NCI-H524 treated with DMSO at 0.1 percent for 48 hours (cell line): ENCODE results near the gene HOXC13.

Experiments
- DNase-seq: peaks from one replicate; lab custom pipeline; 2025; lab: John Stamatoyannopoulos, UW

HOXC13 gene

GRCh38 chr12:53955036-53955775 is 16.6 kb downstream of the HOXC13 start:
- DNase-seq = no peak

- no peak for DNase-seq
These were observed 17.2 kb downstream of the HOXC13 start for GRCh38 chr12:53955776-53956250.

DNA sequence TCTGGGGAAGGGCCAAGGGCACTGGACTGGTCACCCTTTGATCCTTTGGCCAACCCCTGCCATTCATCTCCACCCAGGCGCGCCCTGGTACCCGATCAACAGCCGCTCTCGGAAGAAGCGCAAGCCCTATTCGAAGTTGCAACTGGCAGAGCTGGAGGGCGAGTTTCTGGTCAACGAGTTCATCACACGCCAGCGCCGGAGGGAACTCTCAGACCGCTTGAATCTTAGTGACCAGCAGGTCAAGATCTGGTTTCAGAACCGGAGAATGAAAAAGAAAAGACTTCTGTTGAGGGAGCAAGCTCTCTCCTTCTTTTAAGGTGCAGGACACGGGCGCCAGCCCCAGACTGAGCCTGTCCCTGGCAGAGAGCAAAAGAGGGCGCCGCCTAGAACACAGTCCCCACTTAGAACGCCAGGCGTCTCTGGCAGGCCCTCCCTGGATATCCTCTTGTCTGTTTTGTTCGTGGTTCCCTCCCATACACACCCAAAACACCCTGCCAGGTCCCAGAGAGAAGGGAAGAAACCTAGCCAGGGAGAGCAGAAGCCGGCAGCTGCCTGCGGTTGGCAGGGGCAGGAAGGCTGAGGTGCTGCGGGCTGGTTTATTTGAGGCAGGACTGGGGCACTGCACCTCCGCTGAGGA is 17.7 kb downstream of the HOXC13 start:
- no peak for DNase-seq

DNA sequence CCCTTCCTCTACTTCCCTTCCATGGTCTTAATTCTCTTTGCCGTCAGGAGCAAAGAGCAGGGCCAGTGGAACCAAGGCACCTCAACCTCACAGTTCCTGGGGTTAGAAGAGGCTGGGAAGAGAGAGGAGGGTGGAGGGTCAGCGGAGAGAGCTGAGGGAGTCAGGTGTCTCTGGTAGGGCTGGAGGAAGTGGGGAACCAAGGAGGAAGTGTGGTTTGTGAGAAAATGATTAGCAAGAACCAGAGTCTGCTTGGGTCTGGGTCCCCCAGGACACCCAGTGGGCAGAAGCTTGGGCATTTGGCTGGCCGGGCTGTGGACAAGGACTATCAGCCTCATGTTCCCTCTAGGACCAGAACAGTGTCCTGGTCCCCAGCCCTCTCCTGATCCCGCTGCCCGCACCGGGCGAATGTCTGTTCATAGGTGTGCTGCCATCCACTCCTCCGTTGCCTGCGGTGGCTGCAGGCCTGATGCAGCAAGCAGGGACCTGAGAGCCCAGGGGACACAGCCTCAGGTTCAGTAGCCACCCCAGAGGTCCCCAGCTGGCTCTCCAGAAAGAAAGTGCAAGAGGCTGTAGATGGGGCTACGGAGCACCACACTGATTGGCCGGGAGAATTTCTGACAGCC is 18.4 kb downstream of the HOXC13 start:
- no peak for DNase-seq

DNA sequence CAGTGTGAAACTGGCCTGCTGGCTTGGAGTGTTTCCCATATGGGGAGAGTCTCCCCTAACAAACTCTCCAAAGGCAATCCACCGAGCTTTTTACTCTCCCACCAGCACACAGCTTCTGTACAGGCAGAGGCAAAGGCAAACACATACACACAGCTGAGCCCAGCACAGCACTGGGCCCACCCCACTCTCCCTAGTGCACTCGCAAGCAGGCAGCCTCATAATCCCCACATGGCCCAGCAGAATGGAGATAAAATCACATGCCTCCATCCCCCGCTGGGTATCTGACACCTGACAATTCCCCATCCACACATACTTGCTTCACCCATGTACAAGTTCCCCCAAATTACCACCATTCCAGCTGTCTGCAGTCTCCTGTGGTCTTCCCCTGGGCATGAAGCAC is 19.5 kb downstream of the HOXC13 start:
- DNase-seq = no peak

GRCh38 chr12:53959314-53959713 is 20.7 kb downstream of the HOXC13 start:
- no peak for DNase-seq

GRCh38 chr12:53960187-53961024 is 21.8 kb downstream of the HOXC13 start:
- no peak for DNase-seq

GRCh38 chr12:53961025-53961761 is 22.6 kb downstream of the HOXC13 start:
- DNase-seq = no peak

GRCh38 chr12:53963005-53963404 is 24.4 kb downstream of the HOXC13 start:
- DNase-seq = no peak

- no peak for DNase-seq
These were observed 25.0 kb downstream of the HOXC13 start for GRCh38 chr12:53963434-53964314.

DNA sequence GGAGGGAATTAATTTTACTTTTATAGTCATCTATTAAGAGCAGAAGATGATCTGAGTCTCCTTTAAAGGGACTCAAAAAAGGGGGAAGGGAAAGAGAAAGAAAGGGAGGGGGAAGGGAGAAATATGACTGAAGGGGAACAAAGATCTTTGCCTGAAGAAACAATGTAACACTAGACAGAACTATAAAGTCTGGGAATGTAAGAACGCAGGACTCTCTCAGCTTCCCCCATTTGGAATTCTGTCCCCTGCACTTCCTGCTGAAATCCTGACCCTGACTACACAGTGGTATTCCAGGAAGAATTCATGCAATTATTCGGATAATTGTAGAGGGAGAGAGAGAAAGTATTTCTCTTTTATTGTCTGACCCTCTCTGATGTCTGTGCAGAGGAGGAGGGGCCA is 25.7 kb downstream of the HOXC13 start:
- no peak for DNase-seq

GRCh38 chr12:53965281-53966084 is 26.9 kb downstream of the HOXC13 start:
- DNase-seq = no peak

DNA sequence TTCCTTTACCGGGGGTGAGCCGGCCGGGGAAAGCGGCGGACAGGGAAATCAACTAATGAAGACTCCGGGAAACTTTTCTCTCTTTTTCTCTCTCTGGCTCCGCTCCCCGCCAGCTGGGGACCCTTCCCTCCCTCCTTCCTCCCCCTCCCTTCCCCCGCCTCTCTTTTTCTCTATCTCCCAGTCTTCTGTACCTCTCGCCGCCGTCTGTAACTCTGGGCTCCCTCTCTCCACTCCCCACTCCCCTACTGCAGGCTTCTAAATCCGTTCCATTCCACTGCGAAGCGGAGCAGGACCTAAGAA is 27.4 kb downstream of the HOXC13 start:
- no peak for DNase-seq

GRCh38 chr12:53966385-53967133 is 27.9 kb downstream of the HOXC13 start:
- DNase-seq = no peak

- DNase-seq = peak; percentile 36
These were observed 28.8 kb downstream of the HOXC13 start for GRCh38 chr12:53967421-53967925.

- DNase-seq = no peak
These were observed 29.8 kb downstream of the HOXC13 start for GRCh38 chr12:53968214-53969127.

GRCh38 chr12:53969588-53970259 is 31.1 kb downstream of the HOXC13 start:
- DNase-seq = no peak
